Neutrophil (primary cell): ENCODE measurements around the gene ZC4H2.
"Not testable (repeated sequence)": the region's sequence is repeated elsewhere in the genome, so short reads cannot be mapped to it uniquely, and the experiment has no call there.

Experiments
- H3K27ac ChIP-seq: fragments of 200-600 bp; sonication (generic); 2 replicates; pipeline ENCODE4 v1.5.1; 2016; ENCODE audit warnings: mild to moderate bottlenecking, moderate library complexity
- H3K27me3 ChIP-seq: fragments of 200-600 bp; sonication (generic); 2 replicates; pipeline ENCODE4 v1.6.0; 2016; ENCODE audit warnings: mild to moderate bottlenecking
- H3K36me3 ChIP-seq: fragments of 200-600 bp; sonication (generic); 2 replicates; pipeline ENCODE4 v1.5.1; 2017
- H3K4me1 ChIP-seq, 2 experiments: fragments of 200-600 bp in 1 of 2; sonication (generic) in 1 of 2; 1 replicate in 1 of 2; 2 replicates in 1 of 2; pipeline versions ENCODE4 v1.5.1 to v1.6.1; 2013 to 2016; ENCODE audit warnings: low read depth in 1 of 2, low read length in 1 of 2, mild to moderate bottlenecking in 1 of 2, moderate library complexity in 1 of 2; ENCODE audit not compliant: control insufficient read depth in 1 of 2, insufficient read depth in 1 of 2
- H3K4me3 ChIP-seq, 2 experiments: fragments of 200-600 bp in 1 of 2; sonication (generic) in 1 of 2; 1 replicate in 1 of 2; 2 replicates in 1 of 2; pipeline ENCODE4 v1.5.1; 2013 to 2016; ENCODE audit warnings: low read depth in 1 of 2, low read length in 1 of 2, mild to moderate bottlenecking in 1 of 2, moderate library complexity in 1 of 2
- H3K9me3 ChIP-seq: fragments of 200-600 bp; sonication (generic); 2 replicates; pipeline ENCODE4 v1.5.1; 2016
- CTCF ChIP-seq: fragments of 200-600 bp; sonication (generic); IDR thresholded peaks from 2 replicates; pipeline ENCODE4 v1.5.1; 2016; ENCODE audit warnings: antibody characterized with exemption

The ZC4H2 gene

GRCh38 chrX:64925480-64925879, 50.8 kb downstream of the ZC4H2 start:
- H3K27ac ChIP-seq, result no peak overlapping the region
- H3K4me1 ChIP-seq, result no peaks in the 10 kb centered on the region
- no peak for TF ChIP-seq CTCF
- H3K9me3 ChIP-seq, result no peaks in the 10 kb centered on the region
- H3K36me3 ChIP-seq, result no peaks in the 10 kb centered on the region
- no peak overlapping the region for H3K4me3 ChIP-seq
- no peaks in the 10 kb centered on the region for H3K27me3 ChIP-seq

- Histone ChIP-seq H3K9me3 (no peaks in the 10 kb centered on the region), H3K36me3 (no peaks in the 10 kb centered on the region), H3K27me3 (no peaks in the 10 kb centered on the region), H3K27ac (no peak overlapping the region), H3K4me1 (no peaks in the 10 kb centered on the region), H3K4me3 (no peak overlapping the region)
- no peak for TF ChIP-seq CTCF
Measured at GRCh38 chrX:64908121-64908520, 68.1 kb downstream of the ZC4H2 start.

- H3K36me3 ChIP-seq, result no peaks in the 10 kb centered on the region
- H3K27ac ChIP-seq, result no peak overlapping the region
- no peaks in the 10 kb centered on the region for H3K27me3 ChIP-seq
- no peak for TF ChIP-seq CTCF
- no peaks in the 10 kb centered on the region for H3K9me3 ChIP-seq
- H3K4me3 ChIP-seq, result no peak overlapping the region
- no peaks in the 10 kb centered on the region for H3K4me1 ChIP-seq
Measured at GRCh38 chrX:64894454-64895038, 81.7 kb downstream of the ZC4H2 start.

- Histone ChIP-seq H3K27me3 (no peaks in the 10 kb centered on the region), H3K4me1 (no peaks in the 10 kb centered on the region), H3K9me3 (no peaks in the 10 kb centered on the region), H3K4me3 (no peak overlapping the region), H3K27ac (no peak overlapping the region), H3K36me3 (no peaks in the 10 kb centered on the region)
- no peak for TF ChIP-seq CTCF
Measured at GRCh38 chrX:64885850-64886249, 90.4 kb downstream of the ZC4H2 start.

GRCh38 chrX:64878709-64879108, 97.5 kb downstream of the ZC4H2 start:
- not testable (repeated sequence) for H3K9me3 ChIP-seq, H3K27me3 ChIP-seq, H3K4me3 ChIP-seq, H3K36me3 ChIP-seq, H3K4me1 ChIP-seq, H3K27ac ChIP-seq

GRCh38 chrX:64867217-64867616, 109.0 kb downstream of the ZC4H2 start:
- Histone ChIP-seq H3K4me3 (no peak overlapping the region), H3K4me1 (no peaks in the 10 kb centered on the region), H3K9me3 (no peaks in the 10 kb centered on the region), H3K27ac (no peak overlapping the region), H3K36me3 (no peaks in the 10 kb centered on the region), H3K27me3 (no peaks in the 10 kb centered on the region)
- no peak for TF ChIP-seq CTCF
